OCI-M2 (cell line): Measurements from ENCODE around the gene DDX53.

Experiments
- DNase-seq: peaks from one replicate; lab custom pipeline; 2025; ENCODE audit not compliant: unreplicated experiment; lab: John Stamatoyannopoulos, UW

DDX53 gene

GRCh38 chrX:23048806-23049573 is 49.2 kb downstream of the DDX53 start:
- DNase-seq, result no peak

GRCh38 chrX:23052324-23052723 is 52.6 kb downstream of the DDX53 start:
- no peak for DNase-seq
